NCI-H146 (cell line): ENCODE measurements around the gene PDLIM4.

Experiments used
- DNase-seq: peaks from one replicate; lab custom pipeline; 2025; lab: John Stamatoyannopoulos, UW

The PDLIM4 gene

DNA sequence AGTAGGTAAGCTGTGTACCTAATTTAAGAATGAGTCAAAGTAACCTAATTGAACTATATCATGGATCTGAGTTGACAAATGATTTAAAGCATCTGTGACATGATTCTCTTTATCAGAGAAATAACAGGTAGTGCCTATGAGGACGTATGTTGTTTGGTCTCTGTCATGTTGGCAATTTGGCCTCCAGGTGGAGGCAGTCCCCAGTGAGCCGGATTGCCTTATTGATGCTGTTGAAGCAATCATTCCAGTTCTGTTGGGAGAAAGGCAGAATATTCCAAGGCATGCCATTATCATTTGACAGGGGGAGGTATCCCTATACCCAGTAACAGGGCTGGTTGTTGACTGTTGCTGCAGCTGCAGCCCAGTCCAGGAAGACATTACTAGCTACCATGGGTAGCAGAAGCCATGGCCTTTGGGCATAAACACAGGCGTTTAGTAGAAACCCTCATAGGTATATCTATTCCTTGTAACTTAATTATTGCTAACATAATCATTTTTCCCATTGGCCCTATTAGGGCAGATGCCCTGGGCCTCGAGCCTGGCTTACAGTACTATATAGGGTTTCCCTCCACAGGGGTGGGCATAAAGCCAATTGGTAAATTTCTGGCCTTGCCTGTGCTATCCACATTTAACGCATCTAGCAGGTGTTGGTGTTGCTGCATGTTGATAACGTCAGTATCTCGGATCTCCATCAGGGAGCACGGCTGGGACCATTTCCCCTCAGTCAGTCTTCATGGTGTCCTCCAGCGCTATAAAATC is 24.5 kb downstream of the PDLIM4 start:
- DNase-seq: peak; percentile 9

DNA sequence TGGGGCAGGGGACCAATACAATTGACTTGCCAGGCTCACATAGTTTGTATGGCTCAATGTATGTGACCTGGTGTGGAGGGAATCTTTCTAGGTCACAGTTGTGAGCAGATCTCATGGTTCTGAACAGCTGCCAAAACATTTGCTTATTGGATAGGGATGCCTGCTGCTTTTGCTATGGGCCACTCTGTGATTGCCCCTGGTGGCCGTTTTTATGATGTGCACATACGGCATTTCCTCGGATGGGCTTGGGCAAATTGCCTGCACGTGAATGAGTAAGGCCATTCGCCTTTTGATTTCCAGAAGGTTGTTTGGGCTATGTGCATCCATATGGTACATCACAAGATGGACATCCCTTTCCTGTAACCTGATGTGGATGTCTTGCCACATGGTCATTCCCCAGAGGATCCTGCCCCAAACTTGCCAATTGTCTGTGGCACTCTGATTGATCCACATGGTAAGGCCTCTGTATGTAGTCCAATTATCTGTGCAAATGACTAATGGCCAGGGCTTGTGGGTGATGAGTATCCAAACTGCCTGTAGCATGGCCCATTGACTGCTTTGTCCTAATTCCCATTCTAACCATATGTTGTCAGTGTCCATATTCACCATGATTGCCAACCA is 26.0 kb downstream of the PDLIM4 start:
- no peak for DNase-seq

DNA sequence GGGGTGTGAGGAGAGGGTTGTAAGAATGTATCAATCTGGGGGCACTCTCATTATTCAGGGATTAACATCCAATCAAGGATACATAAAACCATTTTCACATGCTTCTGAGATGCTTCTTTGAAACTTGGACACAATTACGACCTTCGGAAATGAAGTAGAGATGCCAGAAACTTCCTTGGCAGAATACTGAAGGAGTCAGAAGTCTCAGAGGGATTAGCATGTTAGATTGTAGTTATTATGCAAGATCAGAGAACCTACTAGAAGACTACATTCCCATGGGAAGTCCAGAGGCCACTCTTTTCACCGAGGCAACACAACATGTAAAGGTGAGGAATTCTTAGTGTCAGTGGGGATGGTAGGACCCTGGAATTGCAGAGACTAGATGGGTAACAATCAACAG is 31.6 kb downstream of the PDLIM4 start:
- no peak for DNase-seq

DNA sequence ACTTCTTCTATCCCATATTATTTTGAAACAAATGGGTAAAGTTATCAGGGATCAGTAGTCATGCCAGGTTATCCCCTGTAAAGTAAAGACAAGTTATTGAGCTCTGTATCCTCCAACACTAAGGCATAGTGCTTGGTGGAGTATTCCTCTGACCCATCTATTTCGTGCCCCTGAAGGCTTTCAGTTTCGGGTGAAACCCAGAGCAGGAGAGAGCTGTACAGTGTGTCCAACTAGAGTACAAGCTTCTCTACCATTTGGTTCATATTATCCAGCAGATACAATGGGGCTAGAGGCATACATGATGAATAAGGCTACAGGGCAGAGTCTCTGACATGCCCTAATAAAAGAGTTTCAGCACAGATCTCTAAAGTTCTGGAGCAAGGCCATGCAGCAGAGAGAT is 33.5 kb downstream of the PDLIM4 start:
- DNase-seq: no peak

DNA sequence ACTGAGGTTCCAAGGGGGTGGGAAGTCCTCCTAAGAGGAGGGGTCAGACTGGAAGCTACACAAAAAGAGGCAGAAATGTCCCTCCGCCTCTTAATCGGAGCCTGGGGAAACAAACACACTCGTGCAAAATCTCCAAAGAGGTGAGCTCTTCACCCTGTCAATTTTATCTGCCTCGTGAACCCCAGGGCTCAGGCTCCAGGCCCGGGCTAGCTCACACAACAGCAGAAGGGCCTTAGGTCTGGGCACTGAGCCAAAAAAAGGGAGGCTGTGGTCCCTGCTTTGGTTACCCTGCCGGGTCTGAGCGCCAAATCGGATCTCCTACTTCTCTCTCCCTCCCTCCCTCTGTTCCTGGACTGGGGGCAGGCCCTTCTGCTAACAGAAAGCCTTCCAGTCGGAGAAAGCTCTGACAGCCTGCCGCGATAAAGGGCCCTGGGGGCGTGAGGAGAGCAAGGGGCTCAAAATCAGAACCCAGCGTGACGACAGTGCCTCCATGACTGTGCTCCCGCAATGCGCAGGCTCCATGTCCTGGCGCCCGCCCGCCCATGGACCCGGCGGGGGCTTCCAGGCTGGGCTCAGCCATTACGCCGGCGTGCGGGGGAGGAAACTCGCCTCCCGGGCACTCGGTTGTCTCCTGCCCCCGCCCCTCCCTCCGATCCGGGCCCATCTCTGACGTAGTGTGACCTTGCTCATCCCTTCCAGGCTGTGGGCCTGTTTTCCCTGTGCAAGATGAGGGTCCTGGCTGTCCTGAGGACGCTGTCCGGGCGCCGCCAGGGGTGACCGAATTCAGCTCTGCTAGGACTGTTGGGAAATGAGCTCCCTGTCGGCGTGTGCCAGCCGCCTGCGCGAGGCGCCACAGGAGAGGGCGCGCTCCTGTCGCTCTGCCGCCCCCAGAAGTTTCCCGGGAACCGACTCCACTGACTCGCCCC is 35.8 kb downstream of the PDLIM4 start:
- DNase-seq: peak; percentile 86

DNA sequence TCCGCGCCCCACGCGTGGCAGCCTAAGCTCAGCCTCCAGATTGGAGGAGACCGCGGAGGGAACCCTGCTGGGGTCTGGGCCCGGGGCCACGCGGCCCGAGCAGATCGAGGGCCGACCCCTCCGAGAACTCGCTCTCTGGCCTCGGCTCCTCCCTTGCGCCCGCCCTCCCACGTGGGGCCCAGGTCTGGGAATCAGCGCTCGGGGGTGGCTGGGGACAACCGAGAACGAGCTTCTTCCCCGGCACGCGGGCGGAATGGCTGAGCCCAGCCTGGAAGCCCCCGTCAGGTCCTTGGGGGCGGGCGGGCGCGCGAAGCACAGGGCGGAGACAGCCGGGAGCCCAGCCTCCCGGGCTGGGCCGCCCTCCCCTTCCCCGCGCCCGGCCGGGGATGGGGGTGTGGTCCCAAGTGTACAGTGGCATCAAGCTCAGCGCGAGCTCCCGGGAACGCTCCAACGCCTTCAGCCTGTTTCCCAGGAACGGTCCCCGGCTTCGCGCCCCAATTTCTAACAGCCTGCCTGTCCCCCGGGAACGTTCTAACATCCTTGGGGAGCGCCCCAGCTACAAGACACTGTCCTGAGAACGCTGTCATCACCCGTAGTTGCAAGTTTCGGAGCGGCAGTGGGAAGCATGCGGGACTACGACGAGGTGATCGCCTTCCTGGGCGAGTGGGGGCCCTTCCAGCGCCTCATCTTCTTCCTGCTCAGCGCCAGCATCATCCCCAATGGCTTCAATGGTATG is 36.7 kb downstream of the PDLIM4 start, which contains the start of gene SLC22A4:
TSS of gene SLC22A4 (plus strand) at position 403 of the 736 bp plus-strand sequence. CDS start at position 626, 223 bp downstream.
- DNase-seq: peak; percentile 94

DNA sequence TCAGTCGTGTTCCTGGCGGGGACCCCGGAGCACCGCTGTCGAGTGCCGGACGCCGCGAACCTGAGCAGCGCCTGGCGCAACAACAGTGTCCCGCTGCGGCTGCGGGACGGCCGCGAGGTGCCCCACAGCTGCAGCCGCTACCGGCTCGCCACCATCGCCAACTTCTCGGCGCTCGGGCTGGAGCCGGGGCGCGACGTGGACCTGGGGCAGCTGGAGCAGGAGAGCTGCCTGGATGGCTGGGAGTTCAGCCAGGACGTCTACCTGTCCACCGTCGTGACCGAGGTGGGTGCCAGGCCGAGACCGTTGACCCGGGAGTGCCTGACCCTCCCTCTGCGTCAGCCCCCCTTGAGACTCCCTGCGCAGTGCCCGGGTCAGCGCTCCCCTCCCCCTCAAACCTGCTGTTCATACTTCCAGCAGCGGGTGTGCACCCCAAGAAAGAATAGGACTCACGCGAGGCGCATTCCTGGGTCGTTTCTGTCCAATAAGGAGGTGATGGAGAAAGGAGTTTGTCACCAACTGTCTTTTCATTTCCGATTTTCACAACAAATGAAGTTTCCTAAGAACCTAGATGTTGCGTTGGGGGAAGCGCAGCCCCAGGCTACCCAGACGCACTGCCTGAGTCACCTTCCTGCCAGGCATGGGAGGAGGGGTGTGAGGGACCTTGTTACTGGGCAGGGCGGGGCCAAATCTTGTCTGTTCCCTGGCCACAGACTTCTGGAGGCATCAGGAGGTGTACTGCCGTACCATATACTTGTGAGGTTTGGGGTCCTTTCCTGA is 37.4 kb downstream of the PDLIM4 start:
- no peak for DNase-seq

DNA sequence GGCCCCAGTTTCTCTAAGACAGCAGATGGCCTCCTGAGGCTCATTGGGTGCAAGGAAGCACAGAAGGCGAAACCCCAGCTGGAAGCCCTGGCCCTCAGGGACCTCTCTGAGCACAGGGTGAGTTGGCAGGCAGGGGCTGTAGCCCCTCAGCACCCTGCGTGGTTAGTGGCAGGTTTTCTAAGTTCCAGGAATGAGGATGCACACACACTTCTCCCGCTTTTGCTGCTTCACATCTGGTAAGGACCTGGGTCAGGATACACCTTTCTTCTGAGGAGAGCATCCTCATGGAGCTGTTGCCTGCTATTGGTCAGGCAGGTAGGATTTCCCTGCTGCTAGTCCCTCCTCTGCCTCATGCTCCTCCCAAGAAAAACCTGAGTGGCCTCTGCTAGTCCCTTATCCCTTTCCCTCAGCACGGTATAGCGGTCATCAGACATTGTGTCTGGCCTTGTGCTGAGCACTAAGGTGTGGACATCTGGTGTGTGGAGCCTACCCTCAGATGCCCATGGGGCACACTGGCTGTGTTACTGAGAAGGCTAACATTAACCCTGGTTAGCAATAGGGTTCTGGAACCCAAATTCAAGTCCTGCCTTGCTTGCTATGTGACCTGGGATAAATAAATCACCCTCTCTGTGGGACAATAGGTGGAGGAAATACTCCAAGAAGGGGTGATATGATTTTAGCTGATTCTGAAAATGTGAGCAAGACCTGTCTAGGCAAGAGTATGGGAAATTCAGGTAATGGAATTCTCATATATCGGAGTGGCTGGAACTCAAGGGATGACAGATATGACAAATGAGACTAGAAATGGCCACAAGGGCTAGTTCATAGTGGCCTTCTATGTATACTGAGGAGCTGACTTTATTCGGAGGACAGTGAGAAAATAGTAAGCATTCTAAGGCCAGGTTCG is 38.3 kb downstream of the PDLIM4 start:
- DNase-seq: no peak

DNA sequence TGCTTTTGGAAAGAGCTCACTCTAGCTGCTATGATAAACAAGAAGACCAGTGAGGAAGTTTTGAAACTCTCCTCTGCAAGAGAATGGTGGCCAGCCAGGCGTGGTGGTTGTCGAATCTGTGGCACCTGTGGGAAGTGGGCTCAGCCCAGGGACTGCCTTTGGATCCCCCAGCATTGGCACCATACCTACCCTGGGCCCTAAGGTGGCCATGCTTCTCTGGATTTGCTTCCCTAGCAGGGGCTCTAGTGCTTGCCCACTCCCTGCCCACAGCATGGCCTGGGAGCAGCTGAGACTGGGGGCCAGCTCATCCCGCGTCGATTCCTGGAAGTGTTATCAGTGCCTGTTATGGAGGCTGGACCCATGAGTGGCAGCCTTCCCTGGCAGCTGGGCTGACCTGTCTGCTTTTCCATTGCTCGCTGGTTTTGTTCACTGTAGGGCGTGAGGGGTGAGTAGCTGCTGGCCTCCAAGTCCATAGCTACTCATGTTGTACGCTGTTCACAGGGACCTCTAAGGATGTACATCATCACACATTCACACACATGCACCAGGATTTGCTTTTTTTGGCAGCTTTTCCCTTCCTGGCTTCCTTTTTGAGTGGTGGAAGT is 39.0 kb downstream of the PDLIM4 start:
- DNase-seq: no peak

DNA sequence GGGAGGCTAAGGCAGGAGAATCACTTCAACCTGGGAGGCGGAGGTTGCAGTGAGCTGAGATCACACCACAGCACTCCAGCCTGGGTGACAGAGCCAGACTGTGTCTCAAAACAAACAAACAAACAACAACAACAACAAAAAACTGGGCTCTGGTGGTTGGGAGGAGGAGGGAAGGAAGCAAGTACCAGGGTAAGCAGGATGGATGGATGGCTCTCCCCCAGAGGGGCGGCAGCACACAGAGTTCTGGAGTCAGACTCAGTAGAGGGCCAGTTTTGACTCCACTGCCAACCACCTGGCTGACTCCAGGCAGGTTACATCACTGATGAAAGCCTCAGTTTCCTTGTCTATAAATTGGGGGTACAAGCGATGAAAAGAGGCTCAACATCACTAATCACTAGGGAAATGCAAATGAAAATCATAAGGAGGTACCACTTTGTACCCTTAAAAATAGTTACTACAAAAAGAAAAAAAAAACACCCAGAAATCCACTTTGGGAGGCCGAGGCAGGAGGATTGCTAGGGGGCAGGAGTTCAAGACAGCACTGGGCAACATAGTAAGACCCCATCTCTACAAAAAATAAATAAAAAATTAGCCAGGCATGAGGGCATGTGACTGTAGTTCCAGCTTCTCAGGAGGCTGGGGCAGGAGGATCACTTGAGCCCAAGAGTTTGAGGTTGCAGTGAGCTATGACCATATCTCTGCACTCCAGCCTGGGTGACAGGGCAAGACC is 39.9 kb downstream of the PDLIM4 start:
- no peak for DNase-seq

DNA sequence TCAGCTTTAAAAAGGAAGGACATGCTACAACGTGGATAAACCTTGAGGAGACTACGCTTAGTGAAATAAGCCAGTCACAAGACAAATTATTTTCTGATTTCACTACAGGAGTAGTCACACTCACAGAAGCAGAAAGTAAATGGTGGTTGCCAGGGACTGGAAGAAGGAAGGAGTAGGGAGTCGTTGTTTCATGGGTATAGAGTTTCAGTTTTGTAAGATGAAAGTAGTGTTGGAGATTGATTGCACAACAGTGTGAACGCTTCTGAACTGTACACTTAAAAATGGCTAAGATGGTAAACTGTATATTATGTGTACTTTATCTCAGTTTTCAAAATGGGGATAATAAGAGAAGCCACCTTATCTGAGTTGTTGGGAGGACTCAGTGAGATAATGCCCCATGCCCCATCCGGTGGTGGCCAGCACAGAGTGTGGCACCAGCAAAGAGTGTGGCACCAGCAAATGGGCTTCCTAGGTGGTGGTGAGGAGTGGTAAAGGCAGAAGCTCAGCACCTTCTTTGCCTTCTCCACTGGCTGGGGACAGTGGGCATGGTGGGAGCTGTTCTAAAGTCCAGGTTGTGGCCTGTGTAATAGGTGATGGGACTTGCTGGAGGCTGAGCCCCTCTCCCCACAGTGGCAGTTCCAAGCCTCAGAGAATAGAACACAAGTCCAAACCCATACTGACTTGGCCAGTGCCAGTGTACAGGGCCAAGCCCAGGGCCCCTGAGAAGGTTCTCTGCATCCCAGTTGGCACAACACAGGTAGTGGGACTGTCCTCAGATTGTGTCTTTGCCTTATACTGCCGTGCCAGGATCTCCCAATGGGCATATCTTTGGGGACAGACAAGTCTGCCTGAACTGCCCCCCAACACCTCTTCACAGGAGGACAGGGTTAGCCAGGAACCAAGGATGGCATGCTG is 41.1 kb downstream of the PDLIM4 start:
- no peak for DNase-seq

DNA sequence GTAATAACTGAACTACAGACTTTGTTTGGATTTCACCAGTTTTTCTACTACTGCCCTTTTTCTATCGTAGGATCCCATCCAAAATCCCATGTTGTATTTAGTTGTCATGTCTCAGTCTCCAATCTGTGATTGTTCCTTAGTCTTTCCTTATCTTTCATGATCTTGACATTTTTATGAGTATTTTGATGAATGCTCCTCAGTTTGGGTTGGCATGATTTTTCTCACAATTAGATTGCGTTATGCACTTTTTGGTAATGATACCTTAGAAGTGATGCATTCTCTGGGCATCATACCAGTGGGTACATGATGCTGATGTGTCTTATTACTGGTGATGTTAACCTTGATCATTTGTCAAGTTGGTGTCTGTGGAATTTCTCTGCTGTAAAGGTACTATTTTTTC is 42.4 kb downstream of the PDLIM4 start:
- no peak for DNase-seq

DNA sequence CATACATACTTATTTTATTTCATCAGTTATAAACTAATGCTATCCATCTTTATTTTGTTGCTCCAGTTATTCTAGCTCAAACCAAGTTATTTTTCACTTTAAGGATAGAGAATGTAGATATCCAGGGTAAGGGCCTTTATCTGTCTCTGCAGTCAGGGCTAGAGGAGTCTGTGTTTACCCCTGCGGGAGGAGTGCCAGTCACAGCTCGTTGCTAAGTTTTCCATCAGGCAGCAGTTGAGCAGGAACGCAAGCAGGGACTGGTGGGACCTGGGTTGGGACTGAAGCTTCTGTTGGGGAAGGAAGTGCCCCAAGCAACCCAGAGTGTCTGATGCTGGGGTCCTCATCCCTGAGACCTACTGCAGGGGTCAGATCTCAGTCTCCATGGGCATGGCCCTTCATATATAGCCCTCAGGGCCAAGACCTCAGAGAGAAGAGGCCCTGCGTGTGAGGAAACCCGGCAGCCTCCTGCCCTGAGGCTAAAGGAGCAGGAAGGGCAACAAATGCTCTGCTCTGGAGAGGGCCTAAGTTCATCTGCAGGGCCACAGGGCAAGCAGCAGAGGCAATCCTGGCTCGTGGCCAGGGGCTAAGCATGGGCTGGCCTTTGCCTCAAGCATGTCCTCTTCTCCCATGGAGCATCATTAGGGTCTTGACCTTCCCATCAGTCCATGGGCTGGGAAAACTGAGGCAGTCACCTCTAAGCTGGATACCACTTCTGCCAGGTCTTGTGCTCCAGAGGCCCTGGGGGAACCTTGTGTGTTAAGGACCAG is 43.3 kb downstream of the PDLIM4 start:
- DNase-seq: peak; percentile 53

DNA sequence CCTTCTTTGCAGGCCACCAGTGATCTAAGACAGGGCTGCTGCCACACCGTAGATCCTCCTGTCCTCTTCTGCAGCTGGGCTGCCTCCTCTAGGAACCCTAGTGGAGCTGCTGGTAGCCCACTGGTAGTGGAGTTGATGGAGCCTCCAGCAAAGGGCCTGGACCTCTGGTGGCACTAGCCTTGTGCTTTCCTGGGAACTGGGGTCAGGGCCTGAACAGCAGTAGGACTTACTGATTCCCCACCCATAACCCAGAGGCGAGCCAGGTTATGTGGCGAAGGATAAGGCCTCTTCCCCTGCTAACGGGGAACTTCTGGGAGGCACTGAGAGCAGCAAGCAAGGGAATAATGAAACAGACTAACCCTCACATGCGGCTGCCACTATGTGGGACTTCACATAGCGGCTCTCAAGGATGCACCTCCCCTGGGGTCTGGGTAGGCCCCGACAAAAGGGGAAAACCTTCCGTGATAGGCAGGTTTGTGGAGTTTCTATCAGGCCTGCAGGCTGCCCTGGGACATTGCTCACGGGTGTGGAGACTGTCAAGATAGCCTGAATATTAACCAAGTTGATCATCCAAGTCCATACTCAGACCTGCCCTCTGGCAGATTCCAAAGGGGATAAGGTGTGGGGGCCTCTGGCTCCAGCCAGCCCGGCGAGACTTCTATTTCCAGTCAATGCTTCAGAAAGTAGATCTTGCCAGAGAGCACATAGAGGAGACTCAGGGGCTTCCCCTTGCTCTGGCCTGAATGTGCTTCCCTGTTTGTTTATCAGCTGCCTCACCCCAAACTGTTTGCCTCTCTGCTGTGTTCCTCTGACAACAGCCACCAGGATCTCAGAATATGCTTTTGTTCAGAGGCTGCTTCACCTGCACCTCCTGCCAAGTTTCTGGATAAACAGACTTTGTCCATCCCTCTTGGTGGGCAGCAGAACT is 44.1 kb downstream of the PDLIM4 start:
- peak; percentile 70 for DNase-seq

DNA sequence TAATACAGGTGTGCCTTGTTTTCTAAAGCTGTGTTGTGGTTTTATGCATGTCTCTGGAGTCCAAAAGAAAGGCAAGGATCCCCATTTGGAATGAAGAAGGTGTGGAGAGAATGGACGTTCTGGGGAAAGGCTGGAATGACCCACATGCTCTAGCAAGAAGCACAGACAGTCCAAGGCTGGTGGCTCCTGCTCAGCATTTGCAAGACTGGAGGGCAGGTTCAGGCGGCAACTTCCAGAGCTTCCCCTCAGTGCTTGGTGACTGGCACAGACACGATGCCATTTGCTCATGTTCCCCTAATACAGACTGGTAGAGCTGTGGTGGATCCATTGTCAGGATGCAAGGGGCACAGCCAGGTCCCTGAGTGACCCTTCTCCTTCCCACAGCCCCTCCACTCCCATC is 44.9 kb downstream of the PDLIM4 start:
- no peak for DNase-seq

DNA sequence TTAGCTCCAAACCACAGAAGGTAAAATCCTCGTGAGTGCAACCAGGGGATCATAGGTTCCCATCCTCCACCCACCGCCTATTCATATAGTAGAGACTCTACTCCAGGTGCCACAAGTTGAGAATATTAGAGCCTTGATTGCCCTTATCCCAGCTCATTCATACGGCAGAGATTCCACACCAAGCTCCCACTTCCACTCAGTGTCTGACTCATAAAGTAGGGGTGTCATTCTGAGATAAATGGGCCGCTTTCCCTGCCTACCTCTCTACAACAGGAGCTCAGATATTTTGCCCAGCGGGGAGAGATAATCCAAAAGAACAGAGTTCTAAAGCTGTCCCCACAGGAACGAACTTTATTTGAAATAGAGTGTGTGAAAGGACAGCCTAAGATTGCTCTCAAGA is 46.1 kb downstream of the PDLIM4 start:
- no peak for DNase-seq
